Heart left ventricle (tissue), 13 donors: ENCODE results near the gene NMB.

ENCODE experiments used
- CTCF ChIP-seq, 12 donors: fragments of 200-600 bp; sonication (generic) in 4 of 12; IDR thresholded peaks; one replicate each; pipeline versions ENCODE4 v1.5.0 to v1.8.0; 2018 to 2022; ENCODE audit warnings: antibody characterized with exemption in 12 of 12, mild to moderate bottlenecking in 5 of 12
- POLR2A ChIP-seq, 2 donors: fragments of 450-650 bp; IDR thresholded peaks; one replicate each; pipeline ENCODE4 v1.6.1; 2017; ENCODE audit warnings: antibody characterized with exemption in 2 of 2, mild to moderate bottlenecking in 2 of 2, moderate library complexity in 2 of 2
- donor health status: ischemic (EF 13 %, LVEDD 7.1; RV severe dilation, severe dysfunction).
- donor health status: DM: no; HTN: yes; CAD: no.
- donor health status: DM: no; HTN: no; CAD: no.
- donor health status: ischemic (EF 25% LVEDD 6.9; RV normal size, moderate dysfunction).
- donor health status: ischemic (EF 25% LVEDD 5.7; RV mildly dilated, moderate dysfunction).
- donor health status: ischemic (EF 35%, LVEDD 5.7; RV mildly dilated, moderate dysfunction).
- donor health status: nonischemic (EF 11% LVEDD 7.7; RV severe dilation, severe dysfunction).
- donor health status: DM: yes; HTN: yes; CAD: no.
- donor health status: PGD.
- donor health status: ischemic (EF 29% LVEDD 5.4; RV normal size, mild dysfunction).
- donor health status: nonischemic (EF 23%, LVEDD 6.1; RV moderate dilation, normal function).

- TF ChIP-seq CTCF (IDR thresholded peaks at IDR 0.05) (no peak), POLR2A (IDR thresholded peaks at IDR 0.05) (no peak)
Observed at GRCh38 chr15:84634228-84634837, 23.7 kb downstream of the NMB start.
